ENCODE data around the gene CTXN2.
A peak's percentile ranks its signal among the peaks of the same experiment; 100 is the strongest.

CTXN2 gene

DNA sequence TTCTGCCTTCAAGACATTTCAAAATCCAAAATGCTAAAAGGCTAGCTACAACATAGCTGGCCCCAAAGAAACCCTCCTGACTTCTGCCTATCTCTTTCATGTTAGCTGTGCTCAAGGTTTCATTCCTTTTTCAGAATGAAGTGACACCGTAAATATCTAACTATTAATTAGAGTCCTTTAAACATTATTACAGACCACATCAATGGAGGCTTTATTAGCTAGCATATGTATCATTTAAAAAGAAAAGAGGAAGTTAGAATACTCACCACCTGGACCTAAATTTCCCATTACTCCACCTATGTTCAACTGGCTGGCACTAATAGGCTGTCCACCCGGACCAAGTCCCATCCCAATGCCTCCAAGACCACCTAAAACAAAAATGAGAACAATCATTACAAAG, 37.9 kb upstream of the CTXN2 start:
- no peak overlapping the region for H3K4me3 ChIP-seq (ENCODE audit: control insufficient read depth, low read depth, low read length)
- TF ChIP-seq, protein P1, sequence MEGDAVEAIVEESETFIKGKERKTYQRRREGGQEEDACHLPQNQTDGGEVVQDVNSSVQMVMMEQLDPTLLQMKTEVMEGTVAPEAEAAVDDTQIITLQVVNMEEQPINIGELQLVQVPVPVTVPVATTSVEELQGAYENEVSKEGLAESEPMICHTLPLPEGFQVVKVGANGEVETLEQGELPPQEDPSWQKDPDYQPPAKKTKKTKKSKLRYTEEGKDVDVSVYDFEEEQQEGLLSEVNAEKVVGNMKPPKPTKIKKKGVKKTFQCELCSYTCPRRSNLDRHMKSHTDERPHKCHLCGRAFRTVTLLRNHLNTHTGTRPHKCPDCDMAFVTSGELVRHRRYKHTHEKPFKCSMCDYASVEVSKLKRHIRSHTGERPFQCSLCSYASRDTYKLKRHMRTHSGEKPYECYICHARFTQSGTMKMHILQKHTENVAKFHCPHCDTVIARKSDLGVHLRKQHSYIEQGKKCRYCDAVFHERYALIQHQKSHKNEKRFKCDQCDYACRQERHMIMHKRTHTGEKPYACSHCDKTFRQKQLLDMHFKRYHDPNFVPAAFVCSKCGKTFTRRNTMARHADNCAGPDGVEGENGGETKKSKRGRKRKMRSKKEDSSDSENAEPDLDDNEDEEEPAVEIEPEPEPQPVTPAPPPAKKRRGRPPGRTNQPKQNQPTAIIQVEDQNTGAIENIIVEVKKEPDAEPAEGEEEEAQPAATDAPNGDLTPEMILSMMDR (IDR thresholded peaks at IDR 0.05; ENCODE audit: control insufficient read depth, insufficient read depth, low read depth, low read length, missing control alignments), result no peak
- no peak for DNase-seq (ENCODE audit: low read depth)

DNA sequence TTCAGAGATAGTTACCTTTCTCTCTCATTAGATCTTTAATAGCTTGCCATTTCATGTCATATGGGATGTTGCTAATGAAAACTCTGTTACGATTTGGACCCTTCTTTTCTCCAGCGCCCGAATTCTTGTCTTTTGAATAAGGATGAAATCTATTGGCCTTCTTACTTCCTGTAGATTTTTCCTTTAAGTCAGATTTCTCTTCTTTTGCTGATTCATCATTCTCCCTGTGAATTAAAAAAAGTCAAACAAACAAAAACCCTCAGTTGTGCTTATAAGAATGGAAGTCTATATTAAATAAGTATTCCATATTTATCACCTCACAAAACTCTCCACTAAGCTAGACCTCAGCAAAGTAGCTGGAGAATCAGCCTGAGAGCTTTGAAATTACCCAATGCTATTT, 22.8 kb upstream of the CTXN2 start:
- TF ChIP-seq, protein P1 (IDR thresholded peaks at IDR 0.05; ENCODE audit: control insufficient read depth, insufficient read depth, low read depth, low read length, missing control alignments), result no peak
- H3K4me3 ChIP-seq (ENCODE audit: control insufficient read depth, low read depth, low read length), result no peak overlapping the region
- no peak for DNase-seq (ENCODE audit: low read depth)

DNA sequence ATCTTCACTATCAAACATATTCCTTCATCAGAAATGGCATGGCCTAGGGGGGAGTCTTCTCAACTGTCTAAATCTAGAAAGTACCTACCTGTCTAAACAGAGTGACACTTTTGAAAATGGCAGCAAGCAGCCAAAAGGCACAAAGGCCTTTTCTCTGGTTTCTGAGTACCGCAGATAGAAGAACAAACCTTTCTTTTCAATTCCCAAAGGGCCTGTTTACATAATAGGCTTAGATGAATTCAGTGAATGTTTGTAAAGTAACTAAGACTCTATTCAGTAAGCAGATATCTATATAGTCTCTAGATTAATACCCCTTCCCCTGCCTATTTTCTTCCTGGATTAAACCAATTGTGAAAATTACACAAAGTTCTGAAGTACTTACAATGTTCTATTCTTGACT, 20.5 kb upstream of the CTXN2 start:
- no peak overlapping the region for H3K4me3 ChIP-seq (ENCODE audit: control insufficient read depth, low read depth, low read length)
- DNase-seq (ENCODE audit: low read depth), result no peak
- TF ChIP-seq, protein P1 (IDR thresholded peaks at IDR 0.05; ENCODE audit: control insufficient read depth, insufficient read depth, low read depth, low read length, missing control alignments), result no peak

DNA sequence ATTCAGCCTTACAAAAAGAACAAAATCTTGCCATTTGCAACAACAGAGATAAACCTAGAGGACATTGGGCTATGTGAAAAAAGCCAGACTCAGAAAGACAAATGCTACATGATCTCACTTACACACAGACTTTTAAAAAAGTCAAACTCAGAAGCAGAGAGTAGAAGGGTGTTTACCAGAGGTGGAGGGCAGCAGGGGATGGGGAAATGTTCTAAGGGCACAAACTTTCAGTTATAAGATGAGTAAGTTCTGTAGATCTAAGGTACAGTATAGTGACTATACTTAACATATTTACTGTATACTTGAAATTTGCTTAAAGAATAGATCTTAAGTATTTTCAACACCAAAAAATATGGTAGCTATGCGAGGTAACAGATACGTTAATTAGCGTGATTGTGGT, 16.3 kb upstream of the CTXN2 start:
- no peak overlapping the region for H3K4me3 ChIP-seq (ENCODE audit: control insufficient read depth, low read depth, low read length)
- no peak for DNase-seq (ENCODE audit: low read depth)
- TF ChIP-seq, protein P1 (IDR thresholded peaks at IDR 0.05; ENCODE audit: control insufficient read depth, insufficient read depth, low read depth, low read length, missing control alignments), result no peak

DNA sequence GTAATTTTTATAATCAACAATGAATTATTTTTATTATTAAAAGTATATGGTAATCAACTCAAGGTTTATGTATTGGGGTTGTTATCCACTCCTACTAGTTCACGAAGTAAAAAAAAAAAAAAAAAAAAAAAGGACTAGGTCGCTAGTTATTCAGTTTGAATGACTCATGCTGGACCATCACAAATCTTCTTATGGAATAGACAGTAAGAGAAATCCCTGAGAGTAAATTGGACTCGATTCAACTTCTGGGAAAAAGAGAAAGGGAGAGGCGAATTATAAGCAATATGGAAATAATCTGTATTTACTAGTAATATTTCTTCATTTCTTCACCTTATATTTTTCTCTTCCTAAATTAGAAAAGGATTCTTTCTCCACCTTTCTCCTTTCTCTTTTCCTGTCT, 15.4 kb upstream of the CTXN2 start:
- H3K4me3 ChIP-seq (ENCODE audit: control insufficient read depth, low read depth, low read length), result no peak overlapping the region
- DNase-seq (ENCODE audit: low read depth), result no peak
- TF ChIP-seq, protein P1 (IDR thresholded peaks at IDR 0.05; ENCODE audit: control insufficient read depth, insufficient read depth, low read depth, low read length, missing control alignments), result no peak

DNA sequence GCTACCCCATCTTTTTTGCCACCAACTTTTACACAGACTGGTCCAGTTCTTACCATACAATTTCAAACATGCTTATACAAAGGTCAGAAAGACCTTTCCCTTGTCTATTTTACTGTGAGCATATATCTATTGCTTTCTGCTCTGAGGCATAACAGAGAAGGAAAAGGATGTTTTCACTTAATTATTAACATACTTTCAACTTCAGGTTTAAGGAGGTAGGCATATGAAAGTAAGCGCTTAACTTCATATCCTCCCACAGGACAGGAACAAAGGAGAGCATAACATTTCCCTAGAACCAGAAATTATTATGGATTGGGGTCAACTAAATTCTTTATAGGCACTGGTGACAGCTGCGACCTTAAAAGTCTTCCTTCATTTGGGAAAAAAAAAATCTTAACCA, 14.5 kb upstream of the CTXN2 start:
- no peak overlapping the region; the same call in 1 of the 2 replicates for H3K4me3 ChIP-seq (ENCODE audit: control insufficient read depth, low read depth, low read length)
- TF ChIP-seq, protein P1 (IDR thresholded peaks at IDR 0.05; ENCODE audit: control insufficient read depth, insufficient read depth, low read depth, low read length, missing control alignments), result no peak
- no peak for DNase-seq (ENCODE audit: low read depth)

DNA sequence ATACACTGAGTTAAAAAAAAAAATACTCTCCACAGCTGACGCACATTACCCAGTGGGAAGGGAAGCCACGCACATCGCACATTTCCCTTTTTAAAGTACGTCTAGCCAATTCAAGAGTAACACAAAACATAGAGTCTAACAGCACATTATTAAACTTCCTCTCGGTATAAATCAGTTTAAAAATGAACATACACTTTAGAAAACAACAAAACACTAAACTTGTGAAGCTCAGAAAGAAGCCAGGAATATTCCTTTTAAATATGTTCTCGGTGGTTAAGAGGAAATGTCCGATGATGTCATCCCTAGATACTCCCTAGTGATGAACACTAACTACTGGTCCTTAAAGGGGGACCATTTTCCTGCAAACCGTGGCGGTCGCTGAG, 14.1 kb upstream of the CTXN2 start:
- TF ChIP-seq, protein P1 (IDR thresholded peaks at IDR 0.05; ENCODE audit: control insufficient read depth, insufficient read depth, low read depth, low read length, missing control alignments), result no peak

More for the DNA sequence above, 14.1 kb upstream of the CTXN2 start:
- DNase-seq (ENCODE audit: low read depth), result no peak
- peak overlapping the region; percentile 71 for H3K4me3 ChIP-seq (ENCODE audit: control insufficient read depth, low read depth, low read length)
